Measurements from ENCODE around the gene SPEG.

Gene SPEG

DNA sequence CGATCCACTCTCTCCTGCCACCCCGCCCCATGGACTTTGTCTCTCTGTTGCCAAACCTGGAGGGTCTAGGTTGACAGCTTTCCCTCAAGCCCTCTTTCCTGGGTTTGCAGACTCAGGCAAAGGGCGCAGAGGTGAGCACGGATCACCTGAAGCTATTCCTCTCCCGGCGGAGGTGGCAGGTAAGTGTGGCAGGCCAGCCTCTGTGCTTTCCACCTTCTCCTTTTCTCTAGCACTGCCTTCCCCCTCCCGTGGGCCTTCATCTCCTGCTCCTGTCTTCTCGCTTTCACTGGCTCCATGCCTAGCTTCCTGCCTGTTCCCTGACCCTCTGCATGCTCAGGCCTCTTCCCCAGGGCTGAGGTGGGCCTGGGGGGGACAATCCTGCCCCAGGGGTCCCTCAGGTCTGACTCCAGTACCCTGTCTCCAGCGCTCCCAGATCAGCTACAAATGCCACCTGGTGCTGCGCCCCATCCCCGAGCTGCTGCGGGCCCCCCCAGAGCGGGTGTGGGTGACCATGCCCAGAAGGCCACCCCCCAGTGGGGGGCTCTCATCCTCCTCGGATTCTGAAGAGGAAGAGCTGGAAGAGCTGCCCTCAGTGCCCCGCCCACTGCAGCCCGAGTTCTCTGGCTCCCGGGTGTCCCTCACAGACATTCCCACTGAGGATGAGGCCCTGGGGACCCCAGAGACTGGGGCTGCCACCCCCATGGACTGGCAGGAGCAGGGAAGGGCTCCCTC lies 48.2 kb downstream of the SPEG start:
- DNase-seq, result no peak

DNA sequence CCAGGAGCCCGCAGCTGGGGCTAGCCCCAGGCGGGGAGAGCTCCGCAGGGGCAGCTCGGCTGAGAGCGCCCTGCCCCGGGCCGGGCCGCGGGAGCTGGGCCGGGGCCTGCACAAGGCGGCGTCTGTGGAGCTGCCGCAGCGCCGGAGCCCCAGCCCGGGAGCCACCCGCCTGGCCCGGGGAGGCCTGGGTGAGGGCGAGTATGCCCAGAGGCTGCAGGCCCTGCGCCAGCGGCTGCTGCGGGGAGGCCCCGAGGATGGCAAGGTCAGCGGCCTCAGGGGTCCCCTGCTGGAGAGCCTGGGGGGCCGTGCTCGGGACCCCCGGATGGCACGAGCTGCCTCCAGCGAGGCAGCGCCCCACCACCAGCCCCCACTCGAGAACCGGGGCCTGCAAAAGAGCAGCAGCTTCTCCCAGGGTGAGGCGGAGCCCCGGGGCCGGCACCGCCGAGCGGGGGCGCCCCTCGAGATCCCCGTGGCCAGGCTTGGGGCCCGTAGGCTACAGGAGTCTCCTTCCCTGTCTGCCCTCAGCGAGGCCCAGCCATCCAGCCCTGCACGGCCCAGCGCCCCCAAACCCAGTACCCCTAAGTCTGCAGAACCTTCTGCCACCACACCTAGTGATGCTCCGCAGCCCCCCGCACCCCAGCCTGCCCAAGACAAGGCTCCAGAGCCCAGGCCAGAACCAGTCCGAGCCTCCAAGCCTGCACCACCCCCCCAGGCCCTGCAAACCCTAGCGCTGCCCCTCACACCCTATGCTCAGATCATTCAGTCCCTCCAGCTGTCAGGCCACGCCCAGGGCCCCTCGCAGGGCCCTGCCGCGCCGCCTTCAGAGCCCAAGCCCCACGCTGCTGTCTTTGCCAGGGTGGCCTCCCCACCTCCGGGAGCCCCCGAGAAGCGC lies 49.1 kb downstream of the SPEG start:
- no peak for DNase-seq

DNA sequence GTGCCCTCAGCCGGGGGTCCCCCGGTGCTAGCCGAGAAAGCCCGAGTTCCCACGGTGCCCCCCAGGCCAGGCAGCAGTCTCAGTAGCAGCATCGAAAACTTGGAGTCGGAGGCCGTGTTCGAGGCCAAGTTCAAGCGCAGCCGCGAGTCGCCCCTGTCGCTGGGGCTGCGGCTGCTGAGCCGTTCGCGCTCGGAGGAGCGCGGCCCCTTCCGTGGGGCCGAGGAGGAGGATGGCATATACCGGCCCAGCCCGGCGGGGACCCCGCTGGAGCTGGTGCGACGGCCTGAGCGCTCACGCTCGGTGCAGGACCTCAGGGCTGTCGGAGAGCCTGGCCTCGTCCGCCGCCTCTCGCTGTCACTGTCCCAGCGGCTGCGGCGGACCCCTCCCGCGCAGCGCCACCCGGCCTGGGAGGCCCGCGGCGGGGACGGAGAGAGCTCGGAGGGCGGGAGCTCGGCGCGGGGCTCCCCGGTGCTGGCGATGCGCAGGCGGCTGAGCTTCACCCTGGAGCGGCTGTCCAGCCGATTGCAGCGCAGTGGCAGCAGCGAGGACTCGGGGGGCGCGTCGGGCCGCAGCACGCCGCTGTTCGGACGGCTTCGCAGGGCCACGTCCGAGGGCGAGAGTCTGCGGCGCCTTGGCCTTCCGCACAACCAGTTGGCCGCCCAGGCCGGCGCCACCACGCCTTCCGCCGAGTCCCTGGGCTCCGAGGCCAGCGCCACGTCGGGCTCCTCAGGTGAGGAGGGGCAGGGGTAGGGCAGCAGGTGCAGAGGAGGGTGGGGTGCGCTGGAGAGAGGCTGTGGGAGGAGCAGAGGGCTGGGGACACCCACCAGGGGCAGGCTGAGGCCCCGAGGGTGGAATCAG lies 49.9 kb downstream of the SPEG start:
- no peak for DNase-seq

DNA sequence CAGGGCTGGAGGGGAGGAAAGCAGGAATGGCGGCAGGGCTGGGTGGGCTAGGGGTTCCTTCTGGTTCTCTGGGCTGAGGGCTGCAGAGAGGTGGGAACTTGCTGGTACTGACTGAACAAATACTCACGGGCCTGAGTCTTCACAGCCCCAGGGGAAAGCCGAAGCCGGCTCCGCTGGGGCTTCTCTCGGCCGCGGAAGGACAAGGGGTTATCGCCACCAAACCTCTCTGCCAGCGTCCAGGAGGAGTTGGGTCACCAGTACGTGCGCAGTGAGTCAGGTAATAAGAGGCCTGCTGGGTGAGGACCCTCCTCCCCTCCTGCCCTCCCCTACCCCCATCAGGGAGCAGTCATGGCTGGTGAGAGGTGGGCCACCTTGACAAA lies 50.5 kb downstream of the SPEG start:
- no peak for DNase-seq

DNA sequence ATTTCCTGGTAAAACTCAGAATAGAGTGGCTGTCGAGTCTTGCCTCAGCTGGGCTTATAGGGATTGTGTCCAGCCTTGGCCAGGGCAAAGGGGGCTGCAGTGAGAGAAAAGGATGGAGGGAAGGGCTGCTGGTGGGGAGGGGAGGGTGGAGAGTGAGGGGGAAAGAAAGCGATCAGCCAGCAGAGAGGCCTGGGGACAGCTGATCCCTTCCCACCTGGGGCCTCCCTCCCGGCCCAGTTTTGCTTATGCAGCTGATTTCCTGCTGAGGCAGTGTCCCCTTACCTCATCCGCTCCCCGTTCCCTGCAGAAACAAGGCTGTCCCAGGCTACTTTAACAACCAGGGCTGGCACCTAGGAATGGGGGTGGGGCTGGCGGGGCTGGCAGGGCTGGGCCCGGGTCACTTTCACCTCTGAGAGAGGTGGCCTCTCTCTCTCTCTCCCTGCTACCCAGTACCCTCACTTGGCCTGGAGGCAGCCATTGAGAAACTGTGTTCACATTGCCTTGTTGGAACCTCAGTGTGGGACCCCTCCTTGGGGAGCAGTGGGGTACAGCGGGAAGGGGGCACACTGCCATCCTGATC lies 51.8 kb downstream of the SPEG start:
- DNase-seq, result no peak

DNA sequence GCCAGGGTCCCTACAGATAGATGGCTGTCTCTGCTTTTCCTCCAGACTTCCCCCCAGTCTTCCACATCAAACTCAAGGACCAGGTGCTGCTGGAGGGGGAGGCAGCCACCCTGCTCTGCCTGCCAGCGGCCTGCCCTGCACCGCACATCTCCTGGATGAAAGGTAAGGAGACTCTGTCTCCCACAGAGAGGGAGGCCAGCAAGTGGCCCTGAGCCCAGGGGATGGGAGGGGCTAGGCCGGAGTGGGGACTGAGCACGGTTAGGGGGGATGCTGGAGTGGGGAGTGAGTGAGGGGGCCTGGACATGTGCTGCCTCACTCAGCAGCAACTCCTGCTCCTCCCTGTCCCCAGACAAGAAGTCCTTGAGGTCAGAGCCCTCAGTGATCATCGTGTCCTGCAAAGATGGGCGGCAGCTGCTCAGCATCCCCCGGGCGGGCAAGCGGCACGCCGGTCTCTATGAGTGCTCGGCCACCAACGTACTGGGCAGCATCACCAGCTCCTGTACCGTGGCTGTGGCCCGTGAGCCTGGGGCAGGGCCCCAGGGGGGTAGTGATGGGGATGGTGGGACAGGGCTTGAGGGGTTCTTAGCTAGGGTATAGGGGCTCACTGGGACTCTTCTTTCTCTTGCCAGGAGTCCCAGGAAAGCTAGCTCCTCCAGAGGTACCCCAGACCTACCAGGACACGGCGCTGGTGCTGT lies 53.7 kb downstream of the SPEG start:
- no peak for DNase-seq

DNA sequence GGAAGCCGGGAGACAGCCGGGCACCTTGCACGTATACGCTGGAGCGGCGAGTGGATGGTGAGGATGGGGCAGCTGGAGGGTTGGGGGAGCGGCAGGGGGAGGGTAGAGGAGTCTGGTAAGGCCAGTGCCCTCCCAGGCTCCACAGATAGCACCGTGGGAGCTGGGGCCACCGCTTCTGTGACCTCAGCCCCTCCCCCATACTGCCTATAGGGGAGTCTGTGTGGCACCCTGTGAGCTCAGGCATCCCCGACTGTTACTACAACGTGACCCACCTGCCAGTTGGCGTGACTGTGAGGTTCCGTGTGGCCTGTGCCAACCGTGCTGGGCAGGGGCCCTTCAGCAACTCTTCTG lies 54.2 kb downstream of the SPEG start:
- no peak for DNase-seq

DNA sequence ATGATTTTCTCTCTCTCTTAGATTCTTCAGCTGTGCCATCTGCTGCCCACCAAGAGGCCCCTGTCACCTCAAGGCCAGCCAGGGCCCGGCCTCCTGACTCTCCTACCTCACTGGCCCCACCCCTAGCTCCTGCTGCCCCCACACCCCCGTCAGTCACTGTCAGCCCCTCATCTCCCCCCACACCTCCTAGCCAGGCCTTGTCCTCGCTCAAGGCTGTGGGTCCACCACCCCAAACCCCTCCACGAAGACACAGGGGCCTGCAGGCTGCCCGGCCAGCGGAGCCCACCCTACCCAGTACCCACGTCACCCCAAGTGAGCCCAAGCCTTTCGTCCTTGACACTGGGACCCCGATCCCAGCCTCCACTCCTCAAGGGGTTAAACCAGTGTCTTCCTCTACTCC lies 54.7 kb downstream of the SPEG start:
- no peak for DNase-seq

DNA sequence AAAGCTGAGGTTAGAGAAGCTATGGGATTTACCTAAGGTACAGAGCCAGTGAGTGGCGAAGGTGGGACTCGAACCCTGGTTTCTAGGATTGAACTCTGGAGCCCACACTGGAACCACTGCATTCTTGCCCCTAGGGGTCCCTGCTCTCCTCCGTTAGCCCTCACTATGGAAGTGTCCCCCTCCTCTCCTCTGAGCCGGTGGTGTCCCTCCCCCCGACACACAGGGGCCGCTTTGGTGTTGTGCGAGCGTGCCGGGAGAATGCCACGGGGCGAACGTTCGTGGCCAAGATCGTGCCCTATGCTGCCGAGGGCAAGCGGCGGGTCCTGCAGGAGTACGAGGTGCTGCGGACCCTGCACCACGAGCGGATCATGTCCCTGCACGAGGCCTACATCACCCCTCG lies 55.5 kb downstream of the SPEG start:
- no peak for DNase-seq

DNA sequence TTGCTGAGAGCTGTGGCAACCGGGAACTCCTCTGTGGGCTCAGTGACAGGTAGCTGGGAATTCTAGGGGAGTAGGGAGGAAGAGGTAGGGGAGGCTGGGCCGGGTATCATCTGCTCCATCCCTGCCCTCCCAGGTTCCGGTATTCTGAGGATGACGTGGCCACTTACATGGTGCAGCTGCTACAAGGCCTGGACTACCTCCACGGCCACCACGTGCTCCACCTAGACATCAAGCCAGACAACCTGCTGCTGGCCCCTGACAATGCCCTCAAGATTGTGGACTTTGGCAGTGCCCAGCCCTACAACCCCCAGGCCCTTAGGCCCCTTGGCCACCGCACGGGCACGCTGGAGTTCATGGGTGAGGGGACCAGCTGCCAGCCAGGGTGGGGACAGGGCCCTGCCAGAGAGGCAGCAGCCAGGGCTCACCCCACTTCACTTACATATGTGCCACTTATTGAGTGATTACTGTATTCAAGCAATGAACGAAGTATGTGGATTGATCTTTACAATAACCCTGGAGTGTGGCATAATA lies 56.0 kb downstream of the SPEG start:
- DNase-seq, result no peak

DNA sequence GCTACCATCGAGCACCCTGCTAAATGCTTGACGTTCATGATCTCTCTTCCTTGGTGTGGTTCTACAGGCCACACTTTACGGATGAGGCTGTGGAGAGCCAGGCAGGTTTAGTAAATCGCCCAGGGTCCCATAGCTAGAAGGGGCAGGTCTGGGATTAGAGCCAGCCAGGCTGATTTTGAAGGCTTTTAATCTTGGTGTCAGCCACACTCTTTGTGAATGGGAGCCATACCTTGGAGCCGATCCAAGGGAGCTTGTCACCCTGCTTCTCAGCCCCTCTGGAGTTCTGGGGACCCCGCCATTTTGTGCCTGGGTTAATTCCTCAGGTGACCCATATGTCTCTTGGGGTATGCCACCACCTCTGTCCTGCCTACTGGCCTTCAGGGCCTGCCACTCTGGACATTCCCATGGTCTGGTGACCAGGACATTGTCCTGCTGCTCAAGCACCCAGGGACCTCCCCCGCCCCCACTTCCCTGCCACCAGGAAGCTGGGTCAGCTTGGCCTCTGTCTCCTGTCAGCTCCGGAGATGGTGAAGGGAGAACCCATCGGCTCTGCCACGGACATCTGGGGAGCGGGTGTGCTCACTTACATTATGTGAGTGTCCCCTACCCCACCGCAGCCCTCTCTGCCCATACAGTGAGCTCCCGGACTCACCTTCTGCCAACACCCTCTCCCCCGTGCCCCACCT lies 56.8 kb downstream of the SPEG start:
- no peak for DNase-seq

DNA sequence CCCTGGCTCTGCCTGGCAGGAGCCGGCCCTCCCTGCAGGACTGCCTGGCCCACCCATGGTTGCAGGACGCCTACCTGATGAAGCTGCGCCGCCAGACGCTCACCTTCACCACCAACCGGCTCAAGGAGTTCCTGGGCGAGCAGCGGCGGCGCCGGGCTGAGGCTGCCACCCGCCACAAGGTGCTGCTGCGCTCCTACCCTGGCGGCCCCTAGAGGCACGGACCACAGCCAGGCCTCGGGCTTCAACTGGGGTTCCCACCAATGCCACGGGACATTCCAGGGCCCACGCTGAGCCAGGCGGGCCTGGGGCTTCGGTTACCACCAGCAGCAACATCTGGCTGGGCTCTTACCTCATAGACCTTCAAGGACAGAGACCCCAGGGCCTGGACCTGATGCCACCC lies 57.9 kb downstream of the SPEG start:
- no peak for DNase-seq

DNA sequence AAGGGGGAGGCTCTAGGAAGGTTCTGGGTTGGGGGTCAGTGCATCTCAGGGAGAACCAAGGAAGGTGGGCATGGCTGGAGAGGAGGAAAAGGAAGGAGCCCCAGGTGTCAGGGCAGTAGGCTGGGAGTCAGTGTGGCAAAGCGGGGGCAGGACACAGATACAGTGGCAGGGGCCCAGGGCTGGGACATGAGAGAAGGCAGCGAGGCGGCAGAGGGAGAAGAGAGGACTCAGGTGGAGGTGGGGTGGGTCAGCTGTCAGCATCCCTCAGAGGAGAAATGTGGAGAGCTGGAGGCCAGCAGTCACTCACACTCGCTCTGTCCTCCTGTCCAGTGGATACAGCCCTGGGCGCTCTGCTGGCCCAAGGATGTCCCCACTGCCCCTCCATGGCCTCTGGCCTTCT lies 58.4 kb downstream of the SPEG start:
- no peak for DNase-seq

DNA sequence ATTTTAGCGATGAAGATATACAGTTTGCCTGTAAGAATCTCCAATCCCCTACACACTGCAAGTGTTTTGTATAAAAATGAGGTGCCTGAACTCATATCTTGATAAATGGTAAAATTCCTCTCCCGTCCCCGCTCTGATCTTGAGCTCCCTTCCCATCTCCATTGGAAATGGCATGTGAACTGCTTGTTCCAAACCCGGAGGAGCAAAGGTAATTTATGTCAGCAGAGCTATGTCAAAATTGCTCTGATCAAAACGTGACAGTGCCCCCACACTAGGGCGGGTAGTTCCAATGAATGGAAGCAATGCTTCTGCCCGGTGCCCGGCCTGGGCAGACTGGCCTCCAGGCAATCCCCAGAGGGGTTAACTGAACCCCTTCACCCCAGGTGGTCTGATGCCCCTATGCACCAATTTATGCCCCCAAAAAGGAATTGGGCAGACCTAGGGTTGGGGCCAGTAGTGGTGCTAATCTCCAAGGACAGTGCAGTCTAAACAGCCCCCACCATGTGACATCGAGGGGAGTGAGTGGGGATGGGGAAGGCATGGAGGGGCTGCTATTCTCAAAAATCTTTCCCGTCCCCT lies 60.4 kb downstream of the SPEG start:
- no peak for DNase-seq

DNA sequence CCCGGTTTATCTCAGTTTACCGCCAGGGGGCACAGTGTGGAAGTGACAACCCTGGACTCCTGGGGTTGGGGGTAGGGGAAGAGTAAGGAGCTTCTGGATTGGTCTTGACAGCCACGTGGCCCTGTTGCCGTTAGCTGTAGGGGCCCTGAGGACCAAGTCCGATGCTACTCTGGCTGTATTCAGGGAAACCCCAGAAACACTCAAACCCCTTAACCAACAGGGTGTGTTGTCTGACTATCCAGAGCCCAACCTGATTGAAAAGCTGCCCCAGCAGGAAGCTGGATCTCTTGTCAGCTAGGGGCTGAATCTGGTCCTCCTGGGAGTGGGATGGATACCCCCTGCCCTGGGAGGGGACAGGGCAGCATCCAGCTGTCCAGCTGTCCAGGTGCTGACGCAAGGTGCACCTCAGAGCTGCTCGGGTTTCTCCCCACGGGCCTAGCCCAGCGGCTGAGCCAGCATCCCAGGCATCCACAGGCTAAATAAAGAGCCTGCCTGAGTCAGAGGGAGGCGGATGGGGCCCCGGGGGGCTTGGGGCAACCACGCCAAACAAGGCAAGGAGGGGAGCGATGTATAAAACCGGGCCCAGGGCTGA lies 61.0 kb downstream of the SPEG start:
- DNase-seq, result no peak

DNA sequence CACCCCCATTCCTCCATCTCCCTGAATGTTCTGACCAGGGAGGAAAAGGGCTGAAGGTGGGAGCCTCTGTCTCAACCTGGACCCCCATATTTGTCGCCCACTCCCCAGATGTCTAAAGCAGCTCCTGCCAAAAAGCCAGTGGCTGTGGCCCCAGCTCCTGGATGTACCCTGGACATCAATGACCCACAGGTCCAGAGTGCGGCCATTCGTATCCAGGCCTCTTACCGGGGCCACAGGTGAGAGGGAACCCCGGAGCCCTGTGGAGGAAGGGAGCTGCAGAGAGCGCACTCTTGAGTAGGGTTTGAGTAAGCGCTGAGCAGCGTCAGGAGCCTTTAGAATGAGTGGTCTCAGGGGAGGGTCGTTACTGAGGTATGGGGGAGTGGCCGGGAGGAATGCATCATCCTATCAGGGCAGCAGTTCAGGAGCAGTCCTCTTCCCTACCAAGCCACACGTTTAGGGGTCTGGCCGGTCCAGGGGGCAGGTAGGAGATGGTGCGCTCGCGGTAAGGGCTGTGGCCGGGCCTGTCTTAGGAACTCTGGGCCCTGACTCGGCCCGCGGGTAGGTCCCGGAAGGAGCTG lies 61.7 kb downstream of the SPEG start:
- no peak for DNase-seq

DNA sequence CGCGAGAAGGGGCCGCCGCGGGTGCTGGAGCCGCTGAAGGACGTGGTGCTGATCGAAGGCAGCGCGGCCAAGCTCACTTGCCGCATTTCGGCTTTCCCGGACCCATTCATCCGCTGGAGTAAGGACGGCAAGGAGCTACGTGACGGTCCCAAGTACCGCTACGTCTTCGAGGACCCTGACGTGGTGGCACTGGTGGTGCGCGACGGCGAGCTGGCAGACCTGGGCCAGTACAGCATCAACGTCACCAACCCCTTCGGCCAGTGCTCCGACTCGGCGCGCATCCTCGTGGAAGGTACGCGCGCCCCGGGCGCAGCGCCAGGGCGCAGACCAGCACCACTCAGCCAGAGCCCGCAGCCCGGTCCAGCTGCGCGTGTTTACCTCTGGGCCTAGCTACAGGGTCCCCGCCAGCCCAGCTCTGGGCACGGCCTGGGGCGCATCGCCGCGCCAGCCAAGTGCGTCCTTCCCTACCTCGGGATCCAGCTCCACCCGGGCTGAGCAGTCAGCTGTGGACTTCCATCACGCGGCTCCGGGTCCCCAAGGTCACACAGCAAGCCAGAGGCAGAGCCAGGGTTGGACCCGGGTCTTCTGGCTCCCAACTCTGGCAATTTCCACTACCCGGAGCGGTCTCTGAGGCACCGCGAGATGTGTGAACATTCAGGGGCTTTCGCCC lies 62.3 kb downstream of the SPEG start:
- DNase-seq, result no peak

DNA sequence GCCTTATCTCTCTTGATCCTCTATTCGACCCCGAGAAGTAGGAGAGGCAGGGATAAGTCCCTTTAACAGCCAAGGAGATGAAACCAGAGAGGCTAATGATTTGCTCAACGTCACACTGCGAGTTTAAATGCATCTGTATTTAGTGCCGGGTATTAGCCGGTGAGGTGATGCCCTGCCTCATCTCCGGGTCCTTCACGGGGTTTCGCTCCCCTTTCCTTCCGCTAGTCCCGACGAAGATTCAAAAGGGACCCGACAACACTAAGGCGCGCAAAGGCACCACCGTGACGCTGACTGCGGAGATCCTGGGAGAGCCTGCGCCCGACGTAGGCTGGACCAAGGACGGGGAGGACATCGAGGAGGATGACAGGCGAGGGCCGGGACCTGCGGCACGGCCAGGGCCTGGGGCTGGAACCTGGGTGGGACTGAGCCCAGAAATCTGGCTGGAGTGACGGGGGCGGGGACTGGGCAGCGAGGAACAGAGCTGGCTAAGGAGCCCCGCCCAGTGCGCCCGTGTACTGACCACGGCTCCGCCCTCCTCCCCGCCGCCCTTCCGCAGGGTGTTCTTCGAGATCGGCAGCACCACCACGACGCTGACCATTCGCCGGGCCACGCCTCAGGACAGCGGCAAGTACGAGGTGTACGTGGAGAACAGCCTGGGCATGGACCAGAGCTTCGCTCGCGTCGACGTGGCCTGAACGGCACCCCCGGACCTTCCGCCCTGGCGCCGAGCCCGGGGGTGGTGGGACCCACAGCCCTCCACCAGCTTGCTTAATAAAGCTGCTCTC lies 63.0 kb downstream of the SPEG start:
- no peak for DNase-seq
